Liver (tissue), 9 donors: ENCODE data around the gene EAF1. TPM values are rescaled to one million over a fixed set of nuclear protein-coding genes. Genes with fewer than 3 reads are reported as not detected.

Experiments
- DNase-seq: peaks from one replicate; pipeline ENCODE4 v3.0.0-alpha.2; 2017; ENCODE audit warnings: low spot score
- H3K27ac ChIP-seq, 2 donors: one replicate each; pipeline ENCODE4 v1.7.0; 2013; ENCODE audit warnings: inconsistent platforms in 2 of 2, low read length in 2 of 2, control low read depth in 1 of 2, low read depth in 1 of 2, mild to moderate bottlenecking in 1 of 2
- H3K27me3 ChIP-seq, 4 donors: one replicate each; pipeline versions ENCODE4 v1.6.1 to v1.7.0; 2013; ENCODE audit warnings: low read length in 3 of 4, inconsistent platforms in 1 of 4, mild to moderate bottlenecking in 1 of 4, moderate library complexity in 1 of 4; ENCODE audit not compliant: control insufficient read depth in 4 of 4, insufficient read depth in 4 of 4
- H3K36me3 ChIP-seq, 4 donors: one replicate each; pipeline versions ENCODE4 v1.6.1 to v1.7.0; 2013; ENCODE audit warnings: low read length in 3 of 4, mild to moderate bottlenecking in 3 of 4, low read depth in 1 of 4, moderate library complexity in 1 of 4; ENCODE audit not compliant: control insufficient read depth in 4 of 4, insufficient read depth in 3 of 4
- H3K4me1 ChIP-seq, 4 donors: one replicate each; pipeline versions ENCODE4 v1.6.1 to v1.7.0; 2013; ENCODE audit warnings: low read length in 3 of 4, mild to moderate bottlenecking in 3 of 4, moderate library complexity in 1 of 4; ENCODE audit not compliant: control insufficient read depth in 4 of 4, insufficient read depth in 4 of 4
- H3K4me3 ChIP-seq, 3 donors: one replicate each; pipeline versions ENCODE4 v1.6.1 to v1.7.0; 2013; ENCODE audit warnings: low read length in 3 of 3, control low read depth in 1 of 3, low read depth in 1 of 3, mild to moderate bottlenecking in 1 of 3
- H3K9ac ChIP-seq, 2 donors: one replicate each; pipeline ENCODE4 v1.7.0; 2013; ENCODE audit warnings: low read length in 2 of 2, mild to moderate bottlenecking in 2 of 2, moderate library complexity in 2 of 2, control low read depth in 1 of 2, low read depth in 1 of 2
- H3K9me3 ChIP-seq, 4 donors: one replicate each; pipeline versions ENCODE4 v1.6.1 to v1.7.0; 2013; ENCODE audit warnings: low read length in 3 of 4; ENCODE audit not compliant: control insufficient read depth in 4 of 4
- EGR1 ChIP-seq, 2 donors: IDR thresholded peaks; 2 replicates each; pipeline ENCODE4 v1.6.1; 2016 to 2018; ENCODE audit warnings: antibody characterized with exemption in 2 of 2, low read depth in 2 of 2
- FOXA1 ChIP-seq: IDR thresholded peaks from 2 replicates; pipeline ENCODE4 v1.6.1; 2016; ENCODE audit warnings: antibody characterized with exemption
- FOXA2 ChIP-seq: IDR thresholded peaks from 2 replicates; pipeline ENCODE4 v1.6.1; 2016; ENCODE audit warnings: antibody characterized with exemption
- GABPA ChIP-seq, 2 donors: IDR thresholded peaks in 1 of 2; conservative IDR thresholded peaks in 1 of 2; 2 replicates each; pipeline ENCODE4 v1.6.1; 2016; ENCODE audit warnings: antibody characterized with exemption in 2 of 2, mild to moderate bottlenecking in 1 of 2, moderate library complexity in 1 of 2
- HNF4A ChIP-seq, 2 donors: conservative IDR thresholded peaks; 2 replicates each; pipeline ENCODE4 v1.6.1; 2016; ENCODE audit warnings: antibody characterized with exemption in 2 of 2, mild to moderate bottlenecking in 2 of 2
- HNF4G ChIP-seq: IDR thresholded peaks from 2 replicates; pipeline ENCODE4 v1.6.1; 2016; ENCODE audit warnings: antibody characterized with exemption
- JUND ChIP-seq, 2 donors: IDR thresholded peaks; 2 replicates each; pipeline ENCODE4 v1.6.1; 2016; ENCODE audit warnings: antibody characterized with exemption in 2 of 2
- NR2F2 ChIP-seq: IDR thresholded peaks from 2 replicates; pipeline ENCODE4 v1.6.1; 2016; ENCODE audit warnings: antibody characterized with exemption
- RAD21 ChIP-seq, 2 donors: IDR thresholded peaks; 2 replicates each; pipeline ENCODE4 v1.6.1; 2016; ENCODE audit warnings: antibody characterized with exemption in 2 of 2, mild to moderate bottlenecking in 2 of 2
- REST ChIP-seq: IDR thresholded peaks from 2 replicates; pipeline ENCODE4 v1.6.1; 2016; ENCODE audit warnings: antibody characterized with exemption, mild to moderate bottlenecking
- RXRA ChIP-seq, 2 donors: IDR thresholded peaks; 2 replicates each; pipeline ENCODE4 v1.6.1; 2017 to 2018; ENCODE audit warnings: antibody characterized with exemption in 2 of 2, mild to moderate bottlenecking in 1 of 2
- SP1 ChIP-seq: IDR thresholded peaks from 2 replicates; pipeline ENCODE4 v1.6.1; 2018; ENCODE audit warnings: antibody characterized with exemption, mild to moderate bottlenecking
- TAF1 ChIP-seq: conservative IDR thresholded peaks from 2 replicates; pipeline ENCODE4 v1.6.1; 2016; ENCODE audit warnings: antibody characterized with exemption, mild to moderate bottlenecking
- YY1 ChIP-seq: IDR thresholded peaks from 2 replicates; pipeline ENCODE4 v1.6.1; 2016; ENCODE audit warnings: antibody characterized with exemption, mild to moderate bottlenecking
- WGBS: extraction: QIAGEN DNeasy Blood & Tissue Kit; methylation state at CpG from one replicate; pipeline ENCODE4 v1.1.7; 2013; 5-methylcytosine and 5-hydroxymethylcytosine counted together
- polyA plus RNA-seq, 2 donors: library from polyadenylated mRNA; stranded (reverse) in 1 of 2; unstranded in 1 of 2; fragments of 200-250 nt in 1 of 2; fragments of >200 nt in 1 of 2; fragmentation: Nextera tagmentation in 1 of 2; extraction: Ambion mirVana in 1 of 2; gene quantifications; one replicate each; pipeline versions ENCODE4 v1.2.1 to v1.2.3, GENCODE V29; 2013 to 2015
- total RNA-seq, 2 donors: library from RNA; depleted of rRNA; stranded (reverse); fragments of >200 nt; gene quantifications; one replicate each; pipeline ENCODE4 v1.2.3, GENCODE V29; 2014
- TF ChIP-seq, protein P1 (sequence below): fragments of 150-350 bp; IDR thresholded peaks from 2 replicates; pipeline ENCODE4 v1.5.1; 2017; ENCODE audit warnings: improper control_type of control experiment, low read depth, low read length; ENCODE audit not compliant: missing input control
- TF ChIP-seq, protein P2 (sequence below): IDR thresholded peaks from 2 replicates; pipeline ENCODE4 v1.6.1; 2016; ENCODE audit warnings: antibody characterized with exemption
- donor health status: healthy.
- donor health status: healthy.
- donor health status: healthy.
- donor health status: healthy.
- donor health status: healthy.

Gene EAF1
- total and polyA plus RNA-seq, 4 donors: 4.6 to 15.0 (median 11.4) TPM

DNA sequence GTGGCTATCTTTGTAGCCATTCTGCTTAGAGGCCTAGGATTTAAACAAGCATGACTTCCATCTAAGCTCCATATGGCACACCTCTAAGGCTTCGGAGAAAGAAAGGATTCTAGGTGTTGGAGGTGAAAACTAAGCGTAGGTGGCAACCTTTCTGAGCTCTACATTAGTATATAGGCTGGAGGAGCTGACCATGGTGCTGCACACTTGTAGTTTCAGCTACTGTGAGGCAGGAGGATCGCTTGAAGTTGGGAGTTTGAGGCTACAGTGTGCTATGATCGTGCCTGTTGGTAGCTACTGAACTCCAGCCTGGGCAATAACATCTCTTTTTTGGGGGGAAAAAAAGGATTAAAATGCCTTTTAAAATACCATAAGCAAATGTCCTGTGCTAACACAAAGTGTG is 7.4 kb downstream of the EAF1 start (continued):
- TF ChIP-seq, protein P1, sequence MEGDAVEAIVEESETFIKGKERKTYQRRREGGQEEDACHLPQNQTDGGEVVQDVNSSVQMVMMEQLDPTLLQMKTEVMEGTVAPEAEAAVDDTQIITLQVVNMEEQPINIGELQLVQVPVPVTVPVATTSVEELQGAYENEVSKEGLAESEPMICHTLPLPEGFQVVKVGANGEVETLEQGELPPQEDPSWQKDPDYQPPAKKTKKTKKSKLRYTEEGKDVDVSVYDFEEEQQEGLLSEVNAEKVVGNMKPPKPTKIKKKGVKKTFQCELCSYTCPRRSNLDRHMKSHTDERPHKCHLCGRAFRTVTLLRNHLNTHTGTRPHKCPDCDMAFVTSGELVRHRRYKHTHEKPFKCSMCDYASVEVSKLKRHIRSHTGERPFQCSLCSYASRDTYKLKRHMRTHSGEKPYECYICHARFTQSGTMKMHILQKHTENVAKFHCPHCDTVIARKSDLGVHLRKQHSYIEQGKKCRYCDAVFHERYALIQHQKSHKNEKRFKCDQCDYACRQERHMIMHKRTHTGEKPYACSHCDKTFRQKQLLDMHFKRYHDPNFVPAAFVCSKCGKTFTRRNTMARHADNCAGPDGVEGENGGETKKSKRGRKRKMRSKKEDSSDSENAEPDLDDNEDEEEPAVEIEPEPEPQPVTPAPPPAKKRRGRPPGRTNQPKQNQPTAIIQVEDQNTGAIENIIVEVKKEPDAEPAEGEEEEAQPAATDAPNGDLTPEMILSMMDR: no peak
- TF ChIP-seq TAF1 (no peak), HNF4A (conservative IDR thresholded peaks at IDR 0.05) (no peak), YY1 (no peak)

DNA sequence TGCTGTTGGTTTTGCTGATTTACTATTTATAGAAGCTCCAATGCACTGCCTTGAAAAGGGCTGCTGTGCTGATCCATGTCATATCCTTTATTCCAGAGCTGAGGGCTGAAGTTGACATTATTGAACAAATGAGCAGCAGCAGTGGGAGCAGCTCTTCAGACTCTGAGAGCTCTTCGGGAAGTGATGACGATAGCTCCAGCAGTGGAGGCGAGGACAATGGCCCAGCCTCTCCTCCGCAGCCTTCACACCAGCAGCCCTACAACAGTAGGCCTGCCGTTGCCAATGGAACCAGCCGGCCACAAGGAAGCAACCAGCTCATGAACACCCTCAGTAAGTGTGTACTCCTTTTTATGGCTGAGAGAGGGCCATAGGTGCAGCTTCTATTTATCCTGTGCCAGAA is 8.8 kb downstream of the EAF1 start:
- Histone ChIP-seq H3K9me3 (no peaks in the 10 kb centered on the region), H3K4me3 (no peak overlapping the region), H3K27me3 (no peaks in the 10 kb centered on the region), H3K9ac (no peak overlapping the region), H3K4me1 (peaks cover 0 to 2% (median under 1%) of the 10 kb centered on the region in 4 donors), H3K27ac (no peak overlapping the region), H3K36me3 (peaks cover 14 to 85% (median 79%) of the 10 kb centered on the region in 4 donors)
- DNase-seq: no peak
- WGBS: 94% methylated on average over 6 of the region's 6 CpGs
- TF ChIP-seq FOXA1: no peak

- Histone ChIP-seq H3K4me1 (peaks cover 0 to 3% (median 0%) of the 10 kb centered on the region in 4 donors), H3K27ac (no peak overlapping the region), H3K4me3 (no peak overlapping the region), H3K9ac (no peak overlapping the region), H3K36me3 (peaks cover 14 to 78% (median 65%) of the 10 kb centered on the region in 4 donors), H3K9me3 (no peaks in the 10 kb centered on the region), H3K27me3 (no peaks in the 10 kb centered on the region)
- DNase-seq: no peak
- 88% methylated on average over 4 of the region's 4 CpGs for WGBS
- TF ChIP-seq JUND (IDR thresholded peaks at IDR 0.05) (no peak), HNF4G (no peak), RXRA (IDR thresholded peaks at IDR 0.05) (no peak), SP1 (no peak), YY1 (no peak), EGR1 (IDR thresholded peaks at IDR 0.05; ENCODE audit: low read depth in 2 of 2) (no peak), TAF1 (no peak), FOXA2 (no peak), GABPA (IDR thresholded peaks at IDR 0.05 in 1 of 2, conservative IDR thresholded peaks at IDR 0.05 in 1 of 2) (no peak)
- TF ChIP-seq, protein P1: no peak
- TF ChIP-seq, protein P2, sequence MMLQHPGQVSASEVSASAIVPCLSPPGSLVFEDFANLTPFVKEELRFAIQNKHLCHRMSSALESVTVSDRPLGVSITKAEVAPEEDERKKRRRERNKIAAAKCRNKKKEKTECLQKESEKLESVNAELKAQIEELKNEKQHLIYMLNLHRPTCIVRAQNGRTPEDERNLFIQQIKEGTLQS: no peak
Measured at GRCh38 chr3:15438983-15439382, 11.6 kb downstream of the EAF1 start.

- no peak overlapping the region for H3K9ac ChIP-seq
- no peaks in the 10 kb centered on the region for H3K27me3 ChIP-seq
- peaks cover 13 to 73% (median 60%) of the 10 kb centered on the region in 4 donors for H3K36me3 ChIP-seq
- H3K4me1 ChIP-seq: peaks cover 0 to 3% (median 0%) of the 10 kb centered on the region in 4 donors
- no peaks in the 10 kb centered on the region for H3K9me3 ChIP-seq
- H3K4me3 ChIP-seq: no peak overlapping the region
- DNase-seq: no peak
- no peak overlapping the region for H3K27ac ChIP-seq
- no peak for TF ChIP-seq EGR1 (IDR thresholded peaks at IDR 0.05; ENCODE audit: low read depth in 2 of 2)
- TF ChIP-seq, protein P1: no peak
- TF ChIP-seq HNF4A (conservative IDR thresholded peaks at IDR 0.05): no peak
- no peak for TF ChIP-seq RXRA (IDR thresholded peaks at IDR 0.05)
- no peak for TF ChIP-seq RAD21 (IDR thresholded peaks at IDR 0.05)
- no peak for TF ChIP-seq NR2F2
- no peak for TF ChIP-seq REST
Measured at GRCh38 chr3:15439476-15439875, 12.1 kb downstream of the EAF1 start.
